ENCODE measurements around the gene DYNLRB2. TPM values are rescaled to one million over a fixed set of nuclear protein-coding genes. Genes with fewer than 3 reads are reported as not detected.

The DYNLRB2 gene
- 0.86 TPM in 1 of 2 replicates, not detected in the other for total RNA-seq

DNA sequence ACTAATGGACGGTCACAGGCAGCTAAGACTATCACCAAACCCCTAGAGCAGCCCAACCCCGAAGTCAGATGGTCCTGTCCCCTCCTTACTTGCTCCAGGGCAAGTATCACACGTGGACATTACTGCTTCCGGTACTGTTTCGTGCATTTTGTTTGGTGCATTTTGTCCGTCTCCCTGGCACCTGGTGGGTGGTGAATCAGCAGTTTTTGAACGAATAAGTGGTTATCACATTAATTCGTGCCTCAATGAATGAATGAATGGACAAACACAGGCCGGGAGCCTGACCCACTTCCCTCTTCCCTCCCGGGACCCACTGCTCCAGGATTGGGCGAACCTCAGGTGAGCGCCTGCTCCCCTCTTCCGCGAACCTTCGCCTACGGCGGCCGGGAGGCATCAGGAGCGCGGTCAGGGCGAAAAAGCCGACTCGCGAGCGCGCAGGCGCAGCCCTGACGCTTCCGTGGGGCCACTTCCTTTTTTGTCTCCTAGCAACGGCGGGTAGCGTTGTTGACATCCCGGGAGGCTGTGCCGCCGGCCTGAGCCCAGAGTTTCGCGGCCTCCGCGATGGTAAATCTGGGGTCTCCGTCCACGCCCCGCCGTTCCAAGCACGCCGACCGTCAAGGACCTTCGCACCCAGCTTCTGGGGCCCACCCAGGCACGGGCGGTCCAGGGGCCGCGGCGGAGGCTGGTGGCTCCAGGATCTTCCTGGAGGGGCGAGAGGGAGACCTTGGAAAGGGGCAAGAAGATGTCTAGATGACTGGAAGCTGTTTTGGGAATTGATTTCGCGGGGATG is at the start of gene DYNLRB2:
DYNLRB2 (plus strand) TSS at position 478 of the 790 bp plus-strand sequence; CDS start at position 562, 84 bp downstream.
- peak within 1 kb of the TSS; percentile 76 for H3K4me3 ChIP-seq (ENCODE audit: low read depth, low read length)
- DNase-seq (ENCODE audit: low read depth), result peak; percentile 90
- TF ChIP-seq CTCF (IDR thresholded peaks at IDR 0.05; ENCODE audit: insufficient read depth, low read depth, low read length), result no peak

DNA sequence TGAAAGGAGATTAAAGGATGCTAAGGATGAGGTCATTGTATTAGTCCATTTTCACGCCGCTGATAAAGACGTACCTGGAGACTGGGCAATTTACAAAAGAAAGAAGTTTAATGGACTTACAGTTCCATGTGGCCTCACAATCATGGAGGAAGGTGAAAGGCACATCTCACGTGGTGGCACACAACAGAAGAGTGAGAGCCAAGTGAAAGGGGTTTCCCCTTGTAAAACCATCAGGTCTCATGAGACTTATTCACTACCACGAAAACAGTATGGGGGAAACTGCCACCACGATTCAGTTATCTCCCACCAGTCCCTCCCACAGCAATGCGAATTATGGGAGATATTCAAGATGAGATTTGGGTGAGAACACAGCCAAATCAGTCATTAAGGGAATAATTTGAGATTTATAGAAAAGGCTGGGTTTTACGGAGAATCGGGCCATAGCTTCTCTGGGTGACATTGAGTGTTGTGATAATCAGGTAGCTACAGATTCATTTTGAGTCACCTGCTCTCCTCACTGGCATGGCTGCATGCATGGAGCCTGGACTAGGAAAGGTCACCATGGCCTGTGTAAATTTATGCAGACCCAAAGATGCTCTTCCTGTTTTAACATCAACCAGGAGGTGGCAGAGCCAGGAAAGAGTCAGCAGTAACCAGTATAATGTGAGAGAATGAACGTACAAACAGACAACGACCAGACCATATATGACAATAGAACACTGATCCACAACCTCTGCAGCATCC is 40.5 kb upstream of the DYNLRB2 start:
- TF ChIP-seq CTCF (IDR thresholded peaks at IDR 0.05; ENCODE audit: insufficient read depth, low read depth, low read length), result no peak
- no peak for DNase-seq (ENCODE audit: low read depth)

DNA sequence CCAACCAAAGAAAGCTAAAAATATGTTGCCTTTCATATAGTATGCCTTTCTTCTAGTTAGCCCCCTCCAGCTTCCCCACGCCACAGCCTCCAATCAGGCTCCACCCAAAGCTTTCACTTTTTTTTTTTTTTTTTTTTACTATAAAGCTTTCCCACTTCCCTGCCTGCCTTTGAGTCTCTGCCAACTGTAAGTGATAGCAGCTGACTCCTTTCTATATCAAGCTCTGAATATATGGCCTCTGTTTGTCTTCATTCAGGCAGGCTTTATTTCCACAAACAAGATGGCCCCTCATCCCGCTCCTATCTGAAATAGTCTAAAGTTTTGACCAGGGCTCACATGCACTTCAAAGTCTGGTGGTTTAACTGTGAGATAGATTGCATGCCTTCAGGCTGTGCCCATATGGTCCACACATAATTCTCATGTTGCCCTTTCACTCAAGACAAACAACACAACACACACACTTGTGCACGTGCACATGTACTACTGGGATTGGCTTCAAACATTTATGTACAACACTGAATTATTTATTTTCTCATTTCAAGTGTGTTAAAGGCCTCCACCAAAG is 39.8 kb upstream of the DYNLRB2 start:
- no peak for DNase-seq (ENCODE audit: low read depth)
- TF ChIP-seq CTCF (IDR thresholded peaks at IDR 0.05; ENCODE audit: insufficient read depth, low read depth, low read length), result no peak
- H3K4me3 ChIP-seq (ENCODE audit: low read depth, low read length), result no peak overlapping the region

More for the DNA sequence above, 40.5 kb upstream of the DYNLRB2 start:
- H3K4me3 ChIP-seq (ENCODE audit: low read depth, low read length), result no peak overlapping the region

DNA sequence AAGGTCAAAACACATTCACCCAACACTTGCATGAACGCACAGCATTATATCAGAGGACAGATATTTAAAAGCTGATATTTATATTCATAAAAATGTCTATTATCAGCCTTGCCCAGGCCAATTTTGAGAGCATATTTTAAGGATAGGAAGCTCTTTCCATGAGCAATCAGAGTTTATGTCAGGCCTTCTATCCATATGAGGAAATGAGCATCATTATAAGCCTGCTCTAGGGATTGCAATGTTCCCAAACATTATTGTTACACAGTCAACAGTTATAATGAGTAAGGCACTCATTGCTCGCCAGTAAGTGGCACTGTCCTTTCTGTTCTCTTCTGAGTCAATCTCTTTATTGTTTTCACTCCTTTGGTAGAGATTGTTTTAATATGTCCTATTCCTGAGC is 37.7 kb upstream of the DYNLRB2 start:
- DNase-seq (ENCODE audit: low read depth), result no peak
- no peak for TF ChIP-seq CTCF (IDR thresholded peaks at IDR 0.05; ENCODE audit: insufficient read depth, low read depth, low read length)

DNA sequence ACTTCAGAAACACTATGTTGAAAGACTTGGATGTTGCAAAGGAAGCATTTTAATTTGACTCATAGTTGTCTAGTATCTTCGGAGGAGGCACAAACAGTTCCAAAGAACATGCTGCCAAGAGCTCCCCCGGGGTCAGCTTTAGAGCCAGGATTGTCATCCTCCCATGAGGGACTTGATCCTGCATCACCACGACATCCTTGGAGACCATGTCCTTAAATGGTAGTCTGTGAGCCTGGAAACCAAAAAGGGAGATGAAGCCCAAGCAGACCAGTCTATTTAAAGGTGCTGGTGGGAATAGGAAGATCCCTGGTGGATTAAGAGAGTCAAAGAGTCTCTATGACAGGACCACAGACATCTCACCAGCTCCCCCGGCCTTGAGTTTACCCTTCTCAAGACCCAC is 33.3 kb upstream of the DYNLRB2 start:
- peak; percentile 2 for DNase-seq (ENCODE audit: low read depth)
- no peak for TF ChIP-seq CTCF (IDR thresholded peaks at IDR 0.05; ENCODE audit: insufficient read depth, low read depth, low read length)
- H3K4me3 ChIP-seq (ENCODE audit: low read depth, low read length), result no peak overlapping the region

More for the DNA sequence above, 37.7 kb upstream of the DYNLRB2 start:
- H3K4me3 ChIP-seq (ENCODE audit: low read depth, low read length), result no peak overlapping the region

DNA sequence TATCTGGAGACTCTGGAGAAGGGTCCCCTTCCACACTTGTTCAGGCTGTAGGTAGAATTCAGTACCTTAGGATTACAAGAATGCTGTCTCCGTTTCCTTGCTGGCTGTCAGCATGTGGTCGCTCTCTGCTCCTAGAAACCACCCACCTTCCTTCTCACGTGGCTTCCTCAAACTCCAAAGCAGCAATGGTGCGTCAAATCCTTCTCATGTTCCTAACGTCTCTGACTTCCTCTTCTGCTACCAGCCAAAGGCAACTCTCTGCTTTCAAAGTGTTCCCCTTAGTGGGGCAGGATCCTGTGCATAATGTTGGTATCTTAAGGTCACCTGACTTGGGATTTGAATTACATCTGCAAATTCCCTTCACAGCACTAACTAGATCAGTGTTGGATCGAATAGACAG is 30.9 kb upstream of the DYNLRB2 start:
- H3K4me3 ChIP-seq (ENCODE audit: low read depth, low read length), result no peak overlapping the region
- TF ChIP-seq CTCF (IDR thresholded peaks at IDR 0.05; ENCODE audit: insufficient read depth, low read depth, low read length), result no peak
- DNase-seq (ENCODE audit: low read depth), result no peak

Measured in fibroblast of villous mesenchyme (primary cell).